HepG2 (cell line): ENCODE measurements around the gene TMEM129. TPM values are rescaled to one million over a fixed set of nuclear protein-coding genes. Genes with fewer than 3 reads are reported as not detected.

Source experiments
- AHR ChIP-seq: IDR thresholded peaks from 2 replicates; pipeline ENCODE4 v1.6.1; 2018; ENCODE audit warnings: missing genetic modification reagents, missing compliant biosample characterization
- BRF2 ChIP-seq: sonication (generic); formaldehyde crosslinking; IDR thresholded peaks from 2 replicates; pipeline ENCODE4 v1.8.1; 2022; ENCODE audit warnings: mild to moderate bottlenecking, missing genetic modification reagents
- DMTF1 ChIP-seq: sonication (generic); formaldehyde crosslinking; IDR thresholded peaks from 2 replicates; pipeline ENCODE4 v1.4.0; 2020; ENCODE audit warnings: mild to moderate bottlenecking, missing genetic modification reagents
- FOXA1 ChIP-seq, 2 experiments: fragments of 450-650 bp in 1 of 2; sonication (generic) in 1 of 2; formaldehyde crosslinking in 1 of 2; IDR thresholded peaks; 2 replicates each; pipeline versions ENCODE4 v1.4.0 to v1.6.1; 2016 to 2020; ENCODE audit warnings: missing genetic modification reagents in 1 of 2
- IRF9 ChIP-seq: sonication (generic); formaldehyde crosslinking; IDR thresholded peaks from 2 replicates; pipeline ENCODE4 v1.8.0; 2022; ENCODE audit warnings: missing genetic modification reagents, mild to moderate bottlenecking, borderline replicate concordance
- MAZ ChIP-seq, 2 experiments: sonication (generic) in 1 of 2; formaldehyde crosslinking in 1 of 2; IDR thresholded peaks; 2 replicates each; pipeline versions ENCODE4 v1.5.0 to v1.6.1; 2012 to 2020; ENCODE audit warnings: low read depth in 2 of 2, mild to moderate bottlenecking in 2 of 2, borderline replicate concordance in 1 of 2, improper control_type of control experiment in 1 of 2, low read length in 1 of 2, missing genetic modification reagents in 1 of 2, moderate library complexity in 1 of 2
- MYC ChIP-seq: sonication (generic); formaldehyde crosslinking; IDR thresholded peaks from 2 replicates; pipeline ENCODE4 v1.9.0; 2021; ENCODE audit warnings: missing genetic modification reagents, borderline replicate concordance
- NAIF1 ChIP-seq: sonication (generic); formaldehyde crosslinking; IDR thresholded peaks from 2 replicates; pipeline ENCODE4 v1.5.0; 2020; ENCODE audit warnings: mild to moderate bottlenecking, missing genetic modification reagents, borderline replicate concordance
- PATZ1 ChIP-seq: sonication (generic); formaldehyde crosslinking; IDR thresholded peaks from 2 replicates; pipeline ENCODE4 v1.4.0; 2020; ENCODE audit warnings: missing genetic modification reagents
- PHF8 ChIP-seq: sonication (generic); formaldehyde crosslinking; IDR thresholded peaks from 2 replicates; pipeline ENCODE4 v1.5.0; 2020; ENCODE audit warnings: missing genetic modification reagents
- PTBP1 ChIP-seq: fragments of 200-400 bp; formaldehyde crosslinking; IDR thresholded peaks from 2 replicates; pipeline ENCODE4 v1.6.1; 2018; ENCODE audit warnings: low read length, low read depth; ENCODE audit not compliant: poor library complexity, severe bottlenecking
- RBFOX2 ChIP-seq: fragments of 200-400 bp; formaldehyde crosslinking; IDR thresholded peaks from 2 replicates; pipeline ENCODE4 v1.6.1; 2017; ENCODE audit warnings: low read depth, mild to moderate bottlenecking, low read length
- RXRB ChIP-seq: IDR thresholded peaks from 2 replicates; pipeline ENCODE4 v1.6.1; 2016; ENCODE audit warnings: borderline replicate concordance, missing genetic modification reagents, missing compliant biosample characterization
- TAF1 ChIP-seq: sonication (generic); formaldehyde crosslinking; IDR thresholded peaks from 2 replicates; pipeline ENCODE4 v1.4.0; 2020; ENCODE audit warnings: missing genetic modification reagents
- ZBTB43 ChIP-seq: sonication (generic); formaldehyde crosslinking; conservative IDR thresholded peaks from 2 replicates; pipeline ENCODE4 v1.4.0; 2020; ENCODE audit warnings: missing genetic modification reagents
- ZBTB7B ChIP-seq: sonication (generic); formaldehyde crosslinking; IDR thresholded peaks from 2 replicates; pipeline ENCODE4 v1.4.0; 2020; ENCODE audit warnings: missing genetic modification reagents
- ZNF331 ChIP-seq: sonication (generic); formaldehyde crosslinking; IDR thresholded peaks from 2 replicates; pipeline ENCODE4 v1.4.0; 2020; ENCODE audit warnings: missing genetic modification reagents
- ZNF543 ChIP-seq: sonication (generic); formaldehyde crosslinking; IDR thresholded peaks from 2 replicates; pipeline ENCODE4 v1.4.0; 2020; ENCODE audit warnings: mild to moderate bottlenecking, missing genetic modification reagents
- ZNF572 ChIP-seq: sonication (generic); formaldehyde crosslinking; IDR thresholded peaks from 2 replicates; pipeline ENCODE4 v1.5.1; 2020; ENCODE audit warnings: mild to moderate bottlenecking, missing genetic modification reagents
- ZNF776 ChIP-seq: sonication (generic); formaldehyde crosslinking; IDR thresholded peaks from 2 replicates; pipeline ENCODE4 v1.4.0; 2020; ENCODE audit warnings: mild to moderate bottlenecking, missing genetic modification reagents
- ZNF788 ChIP-seq: sonication (generic); formaldehyde crosslinking; IDR thresholded peaks from 2 replicates; pipeline ENCODE4 v1.5.0; 2020; ENCODE audit warnings: mild to moderate bottlenecking, missing genetic modification reagents, borderline replicate concordance
- polyA plus RNA-seq, 8 experiments: library from polyadenylated mRNA; depleted of rRNA in 3 of 8; stranded (reverse) in 7 of 8; unstranded in 1 of 8; fragments of >200 nt; fragmentation: Illumina TruSeq in 4 of 8; extraction: Trizol in 4 of 8; gene quantifications; 2 replicates each; pipeline versions ENCODE4 v1.2.1 to v1.2.3, GENCODE V29; 2011 to 2016; ENCODE audit warnings: low read depth in 4 of 8, missing spikeins in 1 of 8, mixed read lengths in 1 of 8; ENCODE audit not compliant: insufficient read depth in 1 of 8
- total RNA-seq, 5 experiments: library from RNA; depleted of rRNA; stranded (reverse); fragments of >200 nt; fragmentation: Illumina TruSeq; extraction: Trizol; gene quantifications; 2 replicates each; pipeline ENCODE4 v1.2.3, GENCODE V29; 2016; ENCODE audit warnings: low read depth in 1 of 5

Gene TMEM129
- total and polyA plus RNA-seq, 2 of the 13 experiments (the other 11 are each of a cell fraction or from before 2014, with no cell fraction given) = 19.0 to 25.8 TPM

- peak; percentile 87 for TF ChIP-seq ZNF788
- TF ChIP-seq PTBP1 = peak; percentile 28
- peak; percentile 95 for TF ChIP-seq PATZ1 (CRISPR knock-in tag)
- TF ChIP-seq ZNF776 = peak; percentile 77
- peak; percentile 78 for TF ChIP-seq ZNF543
- TF ChIP-seq ZNF572 (CRISPR knock-in tag) = no peak
- TF ChIP-seq FOXA1 (IDR thresholded peaks at IDR 0.05) = no peak
- peak; percentile 91 for TF ChIP-seq FOXA1 (CRISPR knock-in tag; IDR thresholded peaks at IDR 0.05)
- TF ChIP-seq IRF9 (CRISPR knock-in tag) = no peak
- TF ChIP-seq DMTF1 (CRISPR knock-in tag) = 0 out of 2 replicates have a peak, but pooled peaks have one; percentile 57
- peak; percentile 50; the same call in 1 of the 2 replicates for TF ChIP-seq TAF1 (CRISPR knock-in tag)
- TF ChIP-seq ZBTB43 = peak; percentile 81
- no peak for TF ChIP-seq AHR (CRISPR knock-in tag)
- peak; percentile 98 for TF ChIP-seq ZBTB7B (CRISPR knock-in tag)
- peak; percentile 68 for TF ChIP-seq MYC (CRISPR knock-in tag)
- peak; percentile 32; the same call in 1 of the 2 replicates for TF ChIP-seq ZNF331 (CRISPR knock-in tag)
- no peak for TF ChIP-seq MAZ (IDR thresholded peaks at IDR 0.05; ENCODE audit: borderline replicate concordance, low read depth, low read length)
- TF ChIP-seq MAZ (CRISPR knock-in tag; IDR thresholded peaks at IDR 0.05; ENCODE audit: low read depth) = peak; percentile 82; the same call in 1 of the 2 replicates
- peak; percentile 81 for TF ChIP-seq PHF8 (CRISPR knock-in tag)
- TF ChIP-seq BRF2 (CRISPR knock-in tag) = peak; percentile 51; the same call in 1 of the 2 replicates
- peak; percentile 89 for TF ChIP-seq RBFOX2
- TF ChIP-seq NAIF1 = no peak; the same call in 1 of the 2 replicates
- TF ChIP-seq RXRB (CRISPR knock-in tag) = no peak
These were observed 25.9 kb upstream of the TMEM129 start (continued) for GRCh38 chr4:1746919-1747602.
